ENCODE results near the gene TMCC2.

DNA sequence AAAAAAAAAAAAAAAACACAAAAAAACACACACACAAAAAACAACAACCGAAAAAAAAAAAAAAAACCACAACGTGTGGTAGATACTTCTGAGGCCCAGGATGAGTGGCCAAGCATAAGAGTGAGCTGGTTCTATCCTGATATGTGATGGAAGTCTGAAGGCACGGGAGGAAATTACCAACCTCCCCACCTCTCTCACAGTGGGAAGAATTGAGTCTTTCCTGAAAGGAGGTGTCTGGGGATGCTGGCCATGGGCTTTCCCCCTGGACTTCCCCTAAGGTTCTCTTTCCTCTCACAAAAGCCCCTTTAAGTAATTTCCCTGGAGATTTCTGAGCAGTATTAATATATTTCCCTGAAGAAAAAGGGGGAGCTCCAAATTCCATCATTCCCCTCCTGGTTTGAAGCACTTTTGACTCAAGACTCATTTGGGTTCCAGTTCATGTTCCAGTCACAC, 5.2 kb downstream of the TMCC2 start:
- TF ChIP-seq, protein P1, sequence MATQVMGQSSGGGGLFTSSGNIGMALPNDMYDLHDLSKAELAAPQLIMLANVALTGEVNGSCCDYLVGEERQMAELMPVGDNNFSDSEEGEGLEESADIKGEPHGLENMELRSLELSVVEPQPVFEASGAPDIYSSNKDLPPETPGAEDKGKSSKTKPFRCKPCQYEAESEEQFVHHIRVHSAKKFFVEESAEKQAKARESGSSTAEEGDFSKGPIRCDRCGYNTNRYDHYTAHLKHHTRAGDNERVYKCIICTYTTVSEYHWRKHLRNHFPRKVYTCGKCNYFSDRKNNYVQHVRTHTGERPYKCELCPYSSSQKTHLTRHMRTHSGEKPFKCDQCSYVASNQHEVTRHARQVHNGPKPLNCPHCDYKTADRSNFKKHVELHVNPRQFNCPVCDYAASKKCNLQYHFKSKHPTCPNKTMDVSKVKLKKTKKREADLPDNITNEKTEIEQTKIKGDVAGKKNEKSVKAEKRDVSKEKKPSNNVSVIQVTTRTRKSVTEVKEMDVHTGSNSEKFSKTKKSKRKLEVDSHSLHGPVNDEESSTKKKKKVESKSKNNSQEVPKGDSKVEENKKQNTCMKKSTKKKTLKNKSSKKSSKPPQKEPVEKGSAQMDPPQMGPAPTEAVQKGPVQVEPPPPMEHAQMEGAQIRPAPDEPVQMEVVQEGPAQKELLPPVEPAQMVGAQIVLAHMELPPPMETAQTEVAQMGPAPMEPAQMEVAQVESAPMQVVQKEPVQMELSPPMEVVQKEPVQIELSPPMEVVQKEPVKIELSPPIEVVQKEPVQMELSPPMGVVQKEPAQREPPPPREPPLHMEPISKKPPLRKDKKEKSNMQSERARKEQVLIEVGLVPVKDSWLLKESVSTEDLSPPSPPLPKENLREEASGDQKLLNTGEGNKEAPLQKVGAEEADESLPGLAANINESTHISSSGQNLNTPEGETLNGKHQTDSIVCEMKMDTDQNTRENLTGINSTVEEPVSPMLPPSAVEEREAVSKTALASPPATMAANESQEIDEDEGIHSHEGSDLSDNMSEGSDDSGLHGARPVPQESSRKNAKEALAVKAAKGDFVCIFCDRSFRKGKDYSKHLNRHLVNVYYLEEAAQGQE (IDR thresholded peaks at IDR 0.05; ENCODE audit: unreplicated experiment): no peak
- TF ChIP-seq, protein P2, sequence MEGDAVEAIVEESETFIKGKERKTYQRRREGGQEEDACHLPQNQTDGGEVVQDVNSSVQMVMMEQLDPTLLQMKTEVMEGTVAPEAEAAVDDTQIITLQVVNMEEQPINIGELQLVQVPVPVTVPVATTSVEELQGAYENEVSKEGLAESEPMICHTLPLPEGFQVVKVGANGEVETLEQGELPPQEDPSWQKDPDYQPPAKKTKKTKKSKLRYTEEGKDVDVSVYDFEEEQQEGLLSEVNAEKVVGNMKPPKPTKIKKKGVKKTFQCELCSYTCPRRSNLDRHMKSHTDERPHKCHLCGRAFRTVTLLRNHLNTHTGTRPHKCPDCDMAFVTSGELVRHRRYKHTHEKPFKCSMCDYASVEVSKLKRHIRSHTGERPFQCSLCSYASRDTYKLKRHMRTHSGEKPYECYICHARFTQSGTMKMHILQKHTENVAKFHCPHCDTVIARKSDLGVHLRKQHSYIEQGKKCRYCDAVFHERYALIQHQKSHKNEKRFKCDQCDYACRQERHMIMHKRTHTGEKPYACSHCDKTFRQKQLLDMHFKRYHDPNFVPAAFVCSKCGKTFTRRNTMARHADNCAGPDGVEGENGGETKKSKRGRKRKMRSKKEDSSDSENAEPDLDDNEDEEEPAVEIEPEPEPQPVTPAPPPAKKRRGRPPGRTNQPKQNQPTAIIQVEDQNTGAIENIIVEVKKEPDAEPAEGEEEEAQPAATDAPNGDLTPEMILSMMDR (conservative IDR thresholded peaks at IDR 0.05; ENCODE audit: low read depth in 2 of 2): no peak

Data from GM23338 (cell line).